ENCODE results near the gene SYNJ1.
A peak's percentile ranks its signal among the peaks of the same experiment; 100 is the strongest.
"Not testable (repeated sequence)": the region's sequence is repeated elsewhere in the genome, so short reads cannot be mapped to it uniquely, and the experiment has no call there.

Gene SYNJ1

DNA sequence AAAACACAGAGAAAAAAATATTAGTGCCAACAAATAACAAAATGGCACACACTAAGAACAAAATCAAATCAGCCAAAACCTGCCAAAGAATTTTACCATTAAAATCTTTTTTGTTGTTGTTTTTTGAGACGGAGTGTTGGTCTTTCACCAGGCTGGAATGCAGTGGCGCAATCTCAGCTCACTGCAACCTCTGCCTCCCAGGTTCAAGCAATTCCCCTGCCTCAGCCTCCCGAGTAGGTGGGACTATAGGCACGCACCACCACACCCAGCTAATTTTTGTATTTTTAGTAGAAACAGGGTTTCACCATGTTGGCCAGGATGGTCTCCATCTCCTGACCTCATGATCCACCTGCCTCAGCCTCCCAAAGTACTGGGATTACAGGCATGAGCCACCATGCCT is 8.3 kb upstream of the SYNJ1 start:
- not testable (repeated sequence) for DNase-seq (ENCODE audit: low read depth)

DNA sequence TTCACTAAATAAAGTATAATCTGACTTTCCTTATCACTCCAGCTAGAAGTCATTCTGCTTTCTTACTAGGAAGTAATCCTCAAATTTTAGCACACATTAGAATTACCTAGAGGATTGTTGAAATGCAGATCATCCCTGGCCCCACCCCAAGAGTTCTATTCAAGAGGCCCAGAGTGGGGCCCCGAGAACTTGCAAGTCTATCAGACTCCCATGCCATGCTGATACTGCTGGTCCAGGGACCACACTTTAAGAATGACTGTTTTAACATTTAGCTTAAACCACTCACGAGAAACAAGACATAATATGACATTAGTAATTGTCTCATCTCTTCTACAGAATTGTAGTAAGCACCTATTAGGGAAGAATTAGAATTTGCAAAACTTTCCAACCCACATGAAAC is 7.7 kb upstream of the SYNJ1 start:
- no peak for DNase-seq (ENCODE audit: low read depth)

DNA sequence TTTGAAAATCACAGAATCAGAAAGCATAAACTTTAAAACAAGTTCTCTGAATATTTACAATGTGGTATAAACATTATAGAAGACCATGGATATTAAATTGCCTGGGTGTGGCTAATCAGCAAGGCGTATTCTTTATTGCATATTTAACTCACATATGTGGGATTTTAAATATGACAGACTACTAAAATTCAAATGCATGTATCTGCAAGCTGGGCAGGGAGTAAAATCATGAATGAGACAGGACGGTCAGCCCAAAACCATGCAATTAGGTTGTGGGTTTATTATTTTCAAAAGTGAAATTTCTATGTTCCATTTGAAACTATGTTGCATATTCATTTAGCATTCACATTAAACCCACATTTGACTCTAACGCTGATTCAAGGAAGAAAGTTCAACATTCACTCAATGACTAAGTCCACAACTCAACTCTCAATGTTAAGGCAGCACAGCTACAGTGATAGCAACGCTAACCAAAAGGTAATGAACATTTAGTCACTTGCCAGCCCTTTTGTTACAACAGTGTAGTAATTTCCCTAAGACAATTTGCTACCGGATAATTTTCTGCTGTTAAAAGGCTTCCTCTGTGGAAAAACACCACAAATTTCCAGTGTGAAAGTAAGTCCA is 6.3 kb upstream of the SYNJ1 start:
- no peak for DNase-seq (ENCODE audit: low read depth)

DNA sequence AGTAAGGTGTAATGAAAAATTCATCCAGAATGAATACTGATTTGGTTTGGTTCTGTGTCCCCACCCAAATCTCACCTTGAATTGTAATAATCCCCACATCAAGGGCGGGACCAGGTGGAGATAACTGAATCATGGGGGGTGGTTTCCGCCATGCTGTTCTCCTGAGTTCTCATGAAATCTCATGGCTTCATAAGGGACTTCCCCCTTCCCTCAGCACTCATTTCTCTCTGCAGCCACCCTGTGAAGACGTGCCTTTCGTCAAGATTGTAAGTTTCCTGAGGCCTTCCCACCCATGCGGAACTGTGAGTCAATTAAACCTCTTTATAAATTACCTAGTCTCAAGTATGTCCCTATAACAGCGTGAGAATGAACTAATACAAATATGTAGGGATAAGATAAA is 5.5 kb upstream of the SYNJ1 start:
- no peak for DNase-seq (ENCODE audit: low read depth)

DNA sequence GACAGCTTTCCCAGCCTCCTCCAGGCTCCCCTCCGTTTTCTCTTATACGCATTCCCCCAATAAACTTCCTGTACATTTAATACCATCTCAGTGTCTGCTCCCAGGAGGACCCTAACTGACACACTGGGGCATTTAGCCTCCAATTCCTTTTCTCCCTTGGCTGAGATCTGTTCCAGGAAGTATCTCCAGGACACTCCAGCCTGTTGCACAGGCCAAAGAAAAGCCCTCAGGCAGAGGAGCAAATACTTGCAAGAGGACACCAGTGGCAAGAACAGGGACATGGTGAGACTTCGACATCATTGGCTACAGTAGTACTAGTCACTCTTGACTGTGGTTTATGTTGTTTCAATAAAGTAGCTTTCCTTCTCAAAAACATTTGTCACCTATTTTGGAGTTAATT is 4.7 kb upstream of the SYNJ1 start:
- no peak for DNase-seq (ENCODE audit: low read depth)

DNA sequence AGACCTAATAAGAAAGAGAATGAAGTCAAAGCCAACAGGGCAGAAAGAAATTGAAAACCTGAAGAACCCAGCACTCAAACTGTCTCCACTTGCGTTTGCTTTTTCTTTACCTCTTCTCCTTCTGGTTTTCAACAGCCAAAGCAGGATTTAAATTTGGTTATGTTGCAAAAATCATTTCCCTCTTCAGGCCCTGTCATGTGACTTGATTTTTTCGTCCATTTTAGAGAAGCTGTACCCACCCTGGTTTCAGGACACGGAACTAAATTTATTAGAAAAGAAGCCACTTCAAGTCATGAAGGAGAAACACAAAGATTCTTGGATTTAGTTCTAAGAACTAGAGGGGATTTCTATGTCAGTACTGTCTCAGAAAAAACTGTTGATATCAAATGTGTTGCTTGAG is 1.0 kb upstream of the SYNJ1 start:
- no peak for DNase-seq (ENCODE audit: low read depth)

DNA sequence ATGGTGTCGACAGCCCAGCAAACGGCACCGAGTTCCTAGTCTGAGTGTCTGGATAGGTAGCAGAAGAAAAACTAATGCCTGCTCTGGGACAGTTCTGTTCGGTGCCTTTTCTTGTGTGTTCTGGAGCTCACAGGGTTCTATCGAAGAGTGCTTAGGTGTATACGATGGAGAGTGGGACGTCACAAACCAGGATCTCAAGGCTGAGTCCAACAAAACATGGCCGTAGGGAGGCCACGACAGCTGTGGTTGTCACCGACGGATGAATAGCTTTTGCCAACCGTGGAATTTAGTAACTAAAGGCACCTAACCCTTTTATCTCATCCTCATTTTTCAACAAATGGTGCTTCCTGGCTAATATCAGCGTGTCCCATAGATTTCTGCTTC is 635 bp upstream of the SYNJ1 start:
- no peak for DNase-seq (ENCODE audit: low read depth)

DNA sequence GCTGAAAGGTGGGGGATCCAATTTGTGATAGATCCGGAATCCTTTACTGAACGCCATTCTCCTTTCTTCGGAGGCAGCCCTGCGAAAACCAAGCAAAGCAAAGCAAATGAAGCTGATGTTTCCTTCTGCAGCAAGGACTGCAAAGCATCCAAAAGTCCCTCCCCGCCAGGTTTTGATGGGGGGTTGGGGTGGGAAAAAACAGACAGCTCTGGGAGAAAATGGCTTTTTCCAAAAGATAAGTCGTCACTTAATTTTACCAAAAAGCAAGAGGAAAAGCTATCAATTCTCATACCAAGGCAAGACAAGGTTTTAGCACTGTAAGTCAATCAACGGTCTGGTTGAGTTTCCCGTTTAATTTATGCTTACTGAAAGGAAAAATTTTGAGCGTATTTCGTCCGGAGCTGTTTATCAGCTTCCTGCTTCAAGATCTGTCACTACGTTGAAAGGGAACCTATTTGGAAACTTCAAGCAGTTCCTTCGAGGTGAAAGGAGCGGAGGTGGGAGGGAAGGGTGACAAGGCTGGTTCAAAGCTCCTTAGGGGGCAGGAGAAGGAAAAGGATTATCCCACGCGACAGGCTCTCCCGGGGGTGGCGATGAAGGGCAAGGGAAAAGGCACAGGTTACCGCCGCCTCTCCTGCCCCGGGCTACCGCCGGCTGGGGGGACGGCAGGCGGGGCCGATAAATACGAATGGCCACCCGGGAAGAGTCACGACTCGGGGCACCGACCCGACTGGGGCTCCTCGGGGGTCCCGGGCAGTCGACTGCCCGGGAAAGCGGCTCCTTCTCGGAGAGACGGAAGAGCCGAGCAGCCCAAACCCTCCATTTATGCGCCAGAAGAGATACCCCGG is 750 bp downstream of the SYNJ1 start:
- peak; percentile 39 for DNase-seq (ENCODE audit: low read depth)

DNA sequence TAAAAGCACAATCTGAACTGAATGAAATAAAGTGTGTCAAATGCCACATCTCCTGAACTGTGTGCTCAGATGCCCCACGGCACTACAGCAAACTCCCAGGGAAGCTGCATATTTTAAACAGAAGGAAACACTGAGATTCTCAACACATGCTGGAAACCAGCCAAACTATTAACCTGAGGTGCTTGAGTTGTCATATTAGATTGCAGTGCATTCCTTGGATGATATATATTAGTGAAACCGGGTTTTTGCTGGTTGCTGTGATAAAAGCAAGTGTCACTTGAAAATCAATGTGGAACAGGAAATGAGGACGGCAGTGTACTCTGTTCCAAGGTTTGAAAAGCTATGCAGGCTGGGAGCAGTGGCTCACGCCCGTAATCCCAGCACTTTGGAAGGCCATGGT is 8.7 kb downstream of the SYNJ1 start:
- no peak for DNase-seq (ENCODE audit: low read depth)

DNA sequence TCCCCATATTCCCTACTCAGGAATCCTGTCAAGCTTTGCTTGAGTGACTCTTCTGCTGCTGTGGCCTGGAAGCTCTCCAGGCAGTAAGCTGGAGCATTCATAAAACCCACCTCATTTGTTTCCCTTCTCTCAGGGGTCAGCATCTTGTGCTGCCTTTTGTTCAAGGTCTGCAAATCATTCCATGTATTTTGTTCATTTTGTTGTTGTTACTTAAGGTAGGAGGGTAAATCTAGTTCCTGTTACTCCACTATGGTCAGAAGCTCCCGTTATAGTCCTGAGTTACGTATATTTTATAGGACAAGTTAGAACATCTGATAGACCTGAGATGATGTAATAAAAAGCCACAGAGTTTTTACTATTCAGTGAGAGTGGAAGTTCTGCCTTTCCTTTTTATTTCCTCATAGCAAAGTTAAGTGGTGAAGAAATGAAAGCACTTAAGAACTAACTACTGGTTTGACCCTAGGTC is 9.9 kb downstream of the SYNJ1 start:
- DNase-seq (ENCODE audit: low read depth) = peak; percentile 60

DNA sequence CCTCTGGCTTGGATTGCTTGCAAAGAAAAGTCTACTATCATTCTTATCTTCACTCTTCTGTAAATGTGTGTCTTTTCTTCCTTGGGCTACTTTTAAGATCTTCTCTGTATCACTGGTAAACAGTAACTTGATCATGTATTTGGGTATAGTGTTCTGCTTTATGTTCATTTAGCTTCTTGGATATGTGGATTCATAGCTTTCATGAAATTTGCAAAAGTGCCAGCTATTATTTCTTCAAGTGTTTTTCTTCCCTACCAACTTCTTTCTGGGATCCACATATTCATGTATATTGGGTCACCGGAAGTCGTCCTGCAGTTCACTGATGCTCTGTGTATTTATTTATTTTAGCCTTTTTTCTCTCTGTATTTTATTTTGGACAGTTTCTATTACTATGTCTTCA is 11.3 kb downstream of the SYNJ1 start:
- DNase-seq (ENCODE audit: low read depth) = no peak

DNA sequence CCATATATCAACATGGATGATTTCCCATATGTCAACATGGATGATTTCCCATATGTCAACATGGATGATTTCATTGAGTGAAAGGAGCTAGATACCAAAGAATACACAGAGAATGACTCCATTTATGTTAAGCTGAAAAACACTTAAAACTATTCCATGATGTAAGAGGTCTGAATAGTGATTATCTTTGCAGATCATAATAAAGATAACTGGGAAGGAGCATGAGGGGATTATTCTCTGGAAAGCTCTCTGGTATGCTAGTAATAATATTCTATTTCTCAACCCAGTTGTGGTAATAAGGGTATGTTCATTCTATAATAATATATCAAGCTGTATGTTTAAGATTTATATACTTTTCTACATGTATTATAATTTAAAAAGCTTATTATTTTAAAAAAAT is 14.1 kb downstream of the SYNJ1 start:
- DNase-seq (ENCODE audit: low read depth) = peak; percentile 33

DNA sequence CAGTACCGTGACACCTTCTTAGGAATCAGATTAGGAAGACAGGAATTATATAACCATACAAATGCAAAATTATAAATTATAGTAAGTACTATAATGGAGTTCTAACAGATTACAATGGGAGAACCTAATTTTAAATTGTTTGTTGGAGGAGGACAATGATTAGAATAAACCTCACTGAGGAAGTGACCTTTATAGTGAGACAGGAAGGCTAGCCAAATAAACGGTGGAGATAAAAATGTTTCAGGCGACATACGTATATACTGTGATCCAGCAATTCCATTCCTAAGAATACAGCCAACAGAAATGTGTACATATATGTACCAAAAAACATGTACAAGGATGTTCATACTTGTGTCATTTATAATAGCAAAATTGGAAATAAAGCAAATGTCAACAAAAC is 15.2 kb downstream of the SYNJ1 start:
- no peak for DNase-seq (ENCODE audit: low read depth)

DNA sequence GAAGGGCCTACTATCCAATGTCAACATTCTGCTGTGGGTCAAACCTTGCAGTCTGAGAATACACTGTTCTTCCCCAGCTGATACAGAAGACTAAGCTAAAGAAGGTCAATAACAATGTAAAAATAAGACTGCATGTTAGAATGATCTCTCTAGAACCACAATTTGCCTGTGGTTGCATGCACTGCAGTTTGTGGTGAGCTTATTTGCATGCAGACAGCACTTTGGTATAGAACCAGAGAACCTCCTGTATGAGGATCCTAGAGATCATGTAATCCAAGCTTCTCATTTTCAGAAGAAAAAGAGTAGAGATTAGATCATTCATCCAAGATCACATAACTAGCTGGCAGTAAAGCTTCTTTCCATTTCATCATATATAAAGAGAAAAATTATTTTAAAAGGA is 15.8 kb downstream of the SYNJ1 start:
- no peak for DNase-seq (ENCODE audit: low read depth)

DNA sequence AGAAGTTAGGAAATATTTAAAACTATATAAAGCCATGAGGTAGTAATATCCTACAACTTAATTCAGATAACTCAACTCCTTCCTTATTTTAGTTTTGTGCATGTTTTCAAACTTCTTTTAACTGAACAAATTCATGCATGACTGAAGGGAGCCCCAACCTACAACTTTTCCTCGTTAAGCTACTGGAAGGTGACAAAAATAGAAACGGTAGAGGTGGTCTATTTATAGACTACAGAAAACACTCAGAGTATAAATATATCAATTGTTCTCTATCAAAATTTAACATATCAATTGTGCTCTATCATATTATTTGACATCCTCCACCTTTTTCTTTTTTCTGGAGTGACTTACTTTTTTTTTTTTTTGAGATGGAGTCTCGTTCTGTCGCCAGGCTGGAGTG is 16.8 kb downstream of the SYNJ1 start:
- DNase-seq (ENCODE audit: low read depth) = no peak

DNA sequence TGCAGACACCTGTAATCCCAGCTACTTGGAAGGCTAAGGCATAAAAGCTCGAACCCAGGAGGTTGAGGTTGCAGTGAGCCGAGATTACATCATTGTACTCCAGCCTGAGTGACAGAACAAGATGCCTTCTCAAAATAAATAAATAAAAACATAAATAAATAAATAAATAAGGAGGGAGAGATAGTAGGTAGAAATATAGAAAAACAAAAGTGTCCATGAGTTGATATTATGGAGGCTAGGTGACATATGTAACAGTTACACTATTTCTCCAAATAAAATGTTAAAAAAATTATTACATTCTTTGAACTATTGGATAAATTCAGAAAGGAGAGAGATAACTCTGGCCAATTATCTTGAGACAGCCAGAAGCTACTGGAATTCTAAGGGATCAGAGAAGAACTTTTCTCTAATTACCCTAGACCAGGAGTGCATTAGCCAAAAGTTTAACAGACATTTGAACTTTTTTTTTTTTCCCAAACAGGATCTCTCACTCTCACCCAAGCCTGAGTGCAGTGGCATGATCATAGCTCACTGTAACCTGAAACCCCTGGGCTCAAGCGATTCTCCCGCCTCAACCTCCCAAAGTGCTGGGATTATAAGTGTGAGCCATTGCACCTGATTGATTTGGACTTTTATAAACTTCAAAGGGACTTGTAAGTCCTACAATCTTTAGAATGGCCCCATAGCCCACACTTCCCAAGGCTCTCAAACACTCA is 17.6 kb downstream of the SYNJ1 start:
- DNase-seq (ENCODE audit: low read depth) = no peak

DNA sequence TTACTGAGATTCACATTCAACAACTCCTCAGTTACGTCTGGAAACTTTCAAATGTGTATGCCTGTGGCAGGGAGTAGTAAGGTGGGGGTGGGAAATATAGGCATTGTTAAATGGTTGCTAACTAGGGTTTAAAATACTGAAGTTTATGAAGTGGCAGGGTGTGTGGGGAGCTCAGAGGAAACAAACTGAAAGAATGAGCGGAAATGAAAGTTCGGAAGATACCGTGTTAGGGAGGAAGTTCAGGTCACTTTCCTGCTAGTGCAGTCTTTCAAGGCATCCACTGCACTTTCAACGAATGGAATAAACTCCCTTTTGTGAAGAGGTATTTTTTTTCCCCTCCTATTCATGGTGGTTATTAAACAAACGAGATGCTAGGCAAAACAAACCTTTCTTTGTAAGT is 19.7 kb downstream of the SYNJ1 start:
- DNase-seq (ENCODE audit: low read depth) = no peak

DNA sequence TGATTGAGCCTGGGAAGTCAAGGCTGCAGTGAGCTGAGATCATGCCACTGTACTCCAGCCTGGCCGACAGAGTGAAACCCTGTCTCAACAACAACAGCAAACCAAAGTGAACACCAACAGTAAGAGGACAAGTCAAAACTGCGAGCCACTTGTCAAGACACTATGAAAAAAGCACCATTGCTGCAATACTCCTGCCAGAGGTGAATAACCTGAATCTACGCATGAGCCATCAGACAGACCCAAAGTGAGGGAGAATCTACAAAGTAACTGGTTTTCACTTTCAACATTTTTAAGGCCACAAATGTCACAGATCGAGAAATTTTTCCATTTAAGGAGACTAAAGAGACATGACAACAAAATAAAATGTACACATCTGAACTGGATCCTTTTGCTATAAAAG is 21.9 kb downstream of the SYNJ1 start:
- no peak for DNase-seq (ENCODE audit: low read depth)

DNA sequence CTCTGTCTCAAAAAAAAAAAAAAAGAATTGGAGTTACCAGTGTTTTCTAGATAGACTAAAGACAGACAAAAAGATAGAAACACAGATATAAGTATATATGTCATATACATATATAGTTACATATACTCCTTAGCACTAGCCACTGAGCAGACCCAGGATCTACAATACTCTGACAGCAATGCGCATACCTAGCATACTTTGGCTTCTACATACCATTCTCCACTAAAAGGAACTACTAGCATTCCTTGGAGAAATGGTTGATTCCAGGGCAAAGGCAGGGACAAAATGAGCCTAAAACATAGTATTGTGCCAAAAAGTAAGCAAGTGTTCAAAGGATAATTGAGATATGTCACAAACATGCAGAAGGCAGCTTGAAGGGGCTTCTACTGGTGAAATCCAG is 22.7 kb downstream of the SYNJ1 start:
- peak; percentile 42 for DNase-seq (ENCODE audit: low read depth)

DNA sequence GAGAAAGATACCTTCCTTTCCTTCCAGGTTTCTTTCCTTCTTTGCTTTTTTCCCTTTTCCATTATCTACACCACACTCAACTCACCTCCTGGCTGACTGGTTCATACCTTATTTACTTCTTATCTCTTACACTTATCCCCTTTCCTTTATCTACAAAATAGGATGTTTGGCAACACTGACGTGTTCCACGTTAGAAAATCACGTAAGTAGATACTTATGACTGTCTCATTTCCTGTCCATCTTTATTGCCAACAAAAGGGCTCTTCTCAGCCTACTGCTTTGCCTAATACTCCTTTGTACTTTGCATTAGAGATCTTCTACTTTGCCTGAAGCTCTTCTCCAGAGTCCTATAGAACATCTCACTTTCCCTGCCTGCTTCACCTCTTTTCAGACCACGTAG is 25.1 kb downstream of the SYNJ1 start:
- peak; percentile 84 for DNase-seq (ENCODE audit: low read depth)

DNA sequence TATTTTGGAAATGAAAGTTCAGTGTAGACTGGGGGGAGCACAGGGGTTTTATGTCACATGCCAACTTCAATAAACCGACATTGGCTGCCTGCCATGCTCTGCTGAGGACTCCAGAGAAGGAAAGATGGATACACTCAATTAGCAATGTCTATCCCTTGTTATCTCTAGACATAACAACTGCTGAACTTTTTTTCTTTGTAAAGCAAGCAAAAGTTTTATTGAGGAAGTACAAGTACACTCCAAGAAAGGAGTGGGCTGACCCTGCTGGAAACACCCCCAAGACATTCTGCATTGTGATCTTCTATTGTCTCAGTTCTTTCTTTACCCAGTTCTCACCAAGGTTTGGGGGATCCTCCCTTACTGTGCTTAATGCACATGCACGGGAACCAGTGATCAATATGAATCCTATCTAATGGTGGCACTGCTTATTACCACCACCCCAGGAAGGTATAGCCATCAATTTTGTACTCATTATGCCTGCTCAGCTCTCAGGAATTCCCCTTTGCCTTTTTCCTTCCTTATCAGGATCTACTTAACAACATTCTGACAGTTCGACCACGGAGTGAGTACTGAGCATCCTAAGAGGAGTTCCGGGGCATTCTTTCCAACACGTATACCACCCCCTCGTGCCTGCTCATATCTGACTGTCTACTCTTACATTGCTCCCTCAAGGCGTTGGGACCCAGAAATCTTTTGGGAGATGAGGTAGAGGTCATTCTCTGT is 28.7 kb downstream of the SYNJ1 start:
- no peak for DNase-seq (ENCODE audit: low read depth)

DNA sequence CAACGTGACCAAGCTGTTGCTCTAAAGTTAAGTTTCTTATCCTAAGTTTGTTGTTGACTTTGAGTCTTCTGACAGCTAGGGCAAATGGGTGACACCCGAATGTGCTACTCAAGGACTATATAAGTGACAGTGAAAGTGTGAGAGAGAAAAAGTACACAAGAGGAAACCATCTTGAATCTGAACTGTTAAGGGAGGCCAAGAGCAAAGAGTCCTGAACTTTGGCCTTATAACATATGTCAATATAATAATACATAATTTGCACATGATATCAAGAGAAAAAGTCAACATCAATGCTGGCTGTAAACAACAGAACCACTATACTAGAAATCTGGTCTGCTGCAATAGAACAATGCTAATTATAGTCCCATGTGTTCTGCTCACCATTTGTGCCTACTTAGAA is 29.5 kb downstream of the SYNJ1 start:
- no peak for DNase-seq (ENCODE audit: low read depth)

DNA sequence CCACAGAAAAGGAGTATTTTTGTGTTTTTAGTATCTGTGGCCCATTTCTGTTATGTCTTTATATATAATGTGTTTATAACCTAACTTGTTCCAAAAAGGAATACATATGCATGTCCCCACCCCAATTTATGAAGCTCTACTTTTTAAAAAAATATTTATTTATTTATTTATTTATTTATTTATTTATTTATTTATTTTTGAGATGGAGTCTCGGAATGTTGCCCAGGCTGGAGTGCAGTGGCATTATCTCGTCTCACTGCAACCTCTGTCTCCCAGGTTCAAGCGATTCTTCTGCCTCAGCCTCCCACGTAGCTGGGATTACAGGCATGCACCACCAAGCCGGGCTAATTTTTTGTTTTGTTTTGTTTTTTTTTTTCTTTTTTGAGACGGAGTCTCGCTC is 32.3 kb downstream of the SYNJ1 start:
- DNase-seq (ENCODE audit: low read depth) = not testable (repeated sequence)

Data from iris pigment epithelial cell (primary cell).